ENCODE data around the gene STXBP6. TPM values are rescaled to one million over a fixed set of nuclear protein-coding genes. Genes with fewer than 3 reads are reported as not detected.
A peak's percentile ranks its signal among the peaks of the same experiment; 100 is the strongest.

The STXBP6 gene
- total RNA-seq, 4 donors from 2014 or later = 2.6 to 5.5 (median 4.4) TPM

DNA sequence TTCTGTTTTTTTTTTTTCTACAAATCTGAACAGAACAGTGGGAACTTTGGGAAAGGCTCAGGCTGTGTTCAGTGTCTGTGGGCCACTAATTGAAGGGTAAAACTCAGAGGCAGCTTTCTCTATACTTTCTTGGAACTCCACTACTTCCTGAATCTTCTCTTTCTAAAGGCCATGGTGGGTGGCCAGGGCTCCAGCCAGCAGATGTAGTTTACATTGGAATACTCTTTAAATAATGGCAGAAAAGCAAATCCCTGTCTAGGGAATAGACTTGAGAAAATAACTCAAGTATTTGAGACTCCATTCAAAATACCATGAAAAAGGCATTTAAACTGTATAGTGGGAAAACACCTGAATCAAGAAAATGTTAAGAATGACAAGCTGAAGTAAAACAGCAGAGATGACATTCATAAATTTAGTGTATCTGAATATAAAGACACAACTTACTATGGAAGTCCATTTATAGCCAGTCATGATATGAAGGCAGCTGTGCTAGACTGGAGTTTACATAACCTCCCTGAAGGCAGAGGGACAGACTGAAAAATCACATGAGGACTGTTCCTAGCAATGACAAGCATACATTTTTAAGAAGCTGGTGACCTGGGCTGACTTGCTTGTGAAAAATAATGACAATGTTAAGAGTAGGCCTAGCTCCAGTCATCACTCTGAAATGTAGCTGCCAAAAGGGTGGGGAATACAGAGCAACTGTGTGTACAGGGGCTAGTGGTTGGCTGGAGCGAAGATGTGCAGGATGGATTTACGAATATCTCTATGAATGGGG, 168.6 kb downstream of the STXBP6 start:
- Histone ChIP-seq H3K4me1 (peaks cover 0 to 19% of the 10 kb centered on the region in 2 donors), H3K9me3 (no peaks in the 10 kb centered on the region), H3K27me3 (no peaks in the 10 kb centered on the region), H3K4me3 (no peak overlapping the region), H3K36me3 (no peaks in the 10 kb centered on the region), H3K27ac (peak overlapping the region in 3 of 4 donors; percentile 54 to 75 (median 67))
- in situ Hi-C loops (cut with MboI; ENCODE audit: low sequenced_read_pairs in 4 of 4) (no loop called here), intact Hi-C loops (cut with DNase I; ENCODE audit: low total_unique reads) (no loop called here)
- no peak for DNase-seq
- TF ChIP-seq, protein P1, sequence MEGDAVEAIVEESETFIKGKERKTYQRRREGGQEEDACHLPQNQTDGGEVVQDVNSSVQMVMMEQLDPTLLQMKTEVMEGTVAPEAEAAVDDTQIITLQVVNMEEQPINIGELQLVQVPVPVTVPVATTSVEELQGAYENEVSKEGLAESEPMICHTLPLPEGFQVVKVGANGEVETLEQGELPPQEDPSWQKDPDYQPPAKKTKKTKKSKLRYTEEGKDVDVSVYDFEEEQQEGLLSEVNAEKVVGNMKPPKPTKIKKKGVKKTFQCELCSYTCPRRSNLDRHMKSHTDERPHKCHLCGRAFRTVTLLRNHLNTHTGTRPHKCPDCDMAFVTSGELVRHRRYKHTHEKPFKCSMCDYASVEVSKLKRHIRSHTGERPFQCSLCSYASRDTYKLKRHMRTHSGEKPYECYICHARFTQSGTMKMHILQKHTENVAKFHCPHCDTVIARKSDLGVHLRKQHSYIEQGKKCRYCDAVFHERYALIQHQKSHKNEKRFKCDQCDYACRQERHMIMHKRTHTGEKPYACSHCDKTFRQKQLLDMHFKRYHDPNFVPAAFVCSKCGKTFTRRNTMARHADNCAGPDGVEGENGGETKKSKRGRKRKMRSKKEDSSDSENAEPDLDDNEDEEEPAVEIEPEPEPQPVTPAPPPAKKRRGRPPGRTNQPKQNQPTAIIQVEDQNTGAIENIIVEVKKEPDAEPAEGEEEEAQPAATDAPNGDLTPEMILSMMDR (IDR thresholded peaks at IDR 0.05 in 4 of 5, conservative IDR thresholded peaks at IDR 0.05 in 1 of 5) = no peak
- no peak for TF ChIP-seq POLR2A (IDR thresholded peaks at IDR 0.05)
- no peak for ATAC-seq

DNA sequence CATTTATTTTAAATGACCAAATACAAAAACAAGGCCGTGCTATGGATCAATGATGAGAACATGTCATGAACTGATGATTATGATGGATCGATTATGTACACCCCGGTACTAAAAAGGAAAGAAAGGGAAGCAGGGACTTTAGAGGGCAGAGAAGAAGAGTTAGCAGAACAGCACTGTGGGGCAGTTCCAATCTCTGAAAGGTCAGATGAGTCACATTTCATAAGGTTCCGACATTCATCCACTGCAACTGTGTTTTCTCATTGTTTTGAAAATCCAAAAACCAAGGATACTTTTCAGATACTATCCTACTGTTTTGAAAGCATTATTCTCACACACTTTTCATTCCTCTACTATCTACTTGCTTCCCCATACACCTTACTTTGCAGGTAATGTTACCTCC, 169.3 kb downstream of the STXBP6 start:
- TF ChIP-seq, protein P1 (IDR thresholded peaks at IDR 0.05 in 4 of 5, conservative IDR thresholded peaks at IDR 0.05 in 1 of 5) = no peak
- TF ChIP-seq POLR2A (IDR thresholded peaks at IDR 0.05) = no peak
- Histone ChIP-seq H3K4me1 (peaks cover 0 to 25% of the 10 kb centered on the region in 2 donors), H3K9me3 (no peaks in the 10 kb centered on the region), H3K4me3 (no peak overlapping the region), H3K27ac (peak overlapping the region; percentile 16 to 75 (median 60)), H3K36me3 (no peaks in the 10 kb centered on the region), H3K27me3 (no peaks in the 10 kb centered on the region)
- in situ Hi-C loops (cut with MboI; ENCODE audit: low sequenced_read_pairs in 4 of 4) (no loop called here), intact Hi-C loops (cut with DNase I; ENCODE audit: low total_unique reads) (no loop called here)
- no peak for DNase-seq
- peak in 1 of 2 donors; percentile 47 for ATAC-seq

GRCh38 chr14:24879661-24880386, 170.1 kb downstream of the STXBP6 start:
- Histone ChIP-seq H3K36me3 (no peaks in the 10 kb centered on the region), H3K9me3 (no peaks in the 10 kb centered on the region), H3K4me3 (no peak overlapping the region), H3K4me1 (peaks cover 0 to 27% of the 10 kb centered on the region in 2 donors), H3K27ac (peak overlapping the region; percentile 39 to 75 (median 60)), H3K27me3 (no peaks in the 10 kb centered on the region)
- TF ChIP-seq, protein P1 (IDR thresholded peaks at IDR 0.05 in 4 of 5, conservative IDR thresholded peaks at IDR 0.05 in 1 of 5) = no peak
- TF ChIP-seq POLR2A (IDR thresholded peaks at IDR 0.05) = no peak
- no peak for DNase-seq
- in situ Hi-C loops (cut with MboI; ENCODE audit: low sequenced_read_pairs in 4 of 4) = no loop called here
- peak; percentile 18 to 42 for ATAC-seq
- intact Hi-C loops (cut with DNase I; ENCODE audit: low total_unique reads) = no loop called here

- Histone ChIP-seq H3K4me3 (no peak overlapping the region), H3K9me3 (no peaks in the 10 kb centered on the region), H3K27ac (no peak overlapping the region), H3K27me3 (no peaks in the 10 kb centered on the region), H3K36me3 (no peaks in the 10 kb centered on the region), H3K4me1 (peaks cover 0 to 27% of the 10 kb centered on the region in 2 donors)
- DNase-seq (no peak), ATAC-seq (no peak)
- in situ Hi-C loops (cut with MboI; ENCODE audit: low sequenced_read_pairs in 4 of 4) (no loop called here), intact Hi-C loops (cut with DNase I; ENCODE audit: low total_unique reads) (no loop called here)
- TF ChIP-seq, protein P1 (IDR thresholded peaks at IDR 0.05 in 4 of 5, conservative IDR thresholded peaks at IDR 0.05 in 1 of 5) = no peak
- TF ChIP-seq POLR2A (IDR thresholded peaks at IDR 0.05) = no peak
Measured at GRCh38 chr14:24876996-24877395, 173.0 kb downstream of the STXBP6 start.
